GM12892 (cell line): ENCODE data around the gene NELL1.

Experiments
- DNase-seq: peaks from one replicate; pipeline ENCODE4 v3.0.0; 2011; ENCODE audit not compliant: insufficient read length
- FAIRE-seq: peaks from 2 replicates; lab custom pipeline; 2011; peaks lifted over from hg19 to GRCh38; lab: Jason Lieb, UNC
- POLR2A ChIP-seq: IDR thresholded peaks from 2 replicates; pipeline ENCODE4 v1.6.1; 2011; ENCODE audit warnings: low read depth, low read length, control low read depth
- POLR2AphosphoS5 ChIP-seq: IDR thresholded peaks from 2 replicates; pipeline ENCODE4 v1.6.1; 2011; ENCODE audit warnings: low read depth, low read length, control low read depth
- TAF1 ChIP-seq: IDR thresholded peaks from 2 replicates; pipeline ENCODE4 v1.6.1; 2011; ENCODE audit warnings: low read depth, mild to moderate bottlenecking, control low read depth, low read length, borderline replicate concordance

NELL1 gene

GRCh38 chr11:21396342-21397008, 727.1 kb downstream of the NELL1 start:
- no peak for DNase-seq
- FAIRE-seq, result no peak
- TF ChIP-seq POLR2AphosphoS5, result no peak
- TF ChIP-seq TAF1, result no peak
- no peak for TF ChIP-seq POLR2A

DNA sequence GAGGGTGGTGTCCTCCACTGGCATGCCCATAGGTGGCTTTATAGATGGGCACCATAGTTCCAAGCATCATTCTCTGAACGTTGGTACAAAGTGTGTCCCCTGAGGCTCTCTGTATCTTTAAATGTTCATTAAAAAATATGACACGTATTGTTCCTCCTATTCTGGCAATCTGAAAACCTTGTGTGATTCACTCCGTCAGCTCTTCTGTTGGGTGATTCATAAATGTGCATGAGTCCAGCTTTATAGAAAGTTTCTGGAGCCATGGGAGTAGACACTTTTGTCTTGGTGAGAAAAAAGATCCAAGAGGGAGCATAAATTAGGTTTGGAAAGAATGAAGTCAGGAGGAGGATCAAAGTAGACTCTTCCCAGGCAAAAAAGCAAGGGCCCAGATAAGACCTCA, 728.8 kb downstream of the NELL1 start:
- no peak for FAIRE-seq
- no peak for DNase-seq
- TF ChIP-seq POLR2A (no peak), POLR2AphosphoS5 (no peak), TAF1 (no peak)

- DNase-seq, result no peak
- FAIRE-seq, result no peak
- no peak for TF ChIP-seq TAF1
- TF ChIP-seq POLR2AphosphoS5, result no peak
- TF ChIP-seq POLR2A, result no peak
Observed at GRCh38 chr11:21401496-21401895, 732.1 kb downstream of the NELL1 start.

DNA sequence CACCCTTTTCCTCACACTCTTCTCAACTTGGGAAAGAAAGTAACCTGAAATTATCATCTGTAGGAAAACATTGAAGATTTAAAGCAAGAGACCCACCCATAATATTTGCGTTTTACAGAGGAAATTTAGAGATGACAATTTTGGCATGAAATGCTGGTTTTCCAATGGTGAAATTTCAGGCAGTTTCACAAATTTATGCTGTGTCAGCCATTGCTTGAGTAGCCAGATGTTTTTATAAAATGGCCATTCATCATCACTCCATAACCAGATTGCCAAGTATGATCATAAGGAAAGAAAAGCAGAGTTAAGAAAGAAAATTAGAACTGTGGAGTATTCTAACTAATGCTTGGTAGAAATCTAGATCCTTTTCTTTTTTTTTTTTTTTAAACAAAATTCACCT, 732.9 kb downstream of the NELL1 start:
- FAIRE-seq (no peak), DNase-seq (no peak)
- TF ChIP-seq TAF1 (no peak), POLR2A (no peak), POLR2AphosphoS5 (no peak)

GRCh38 chr11:21403069-21403468, 733.7 kb downstream of the NELL1 start:
- no peak for FAIRE-seq
- TF ChIP-seq POLR2AphosphoS5, result no peak
- no peak for TF ChIP-seq POLR2A
- no peak for TF ChIP-seq TAF1
- no peak for DNase-seq

DNA sequence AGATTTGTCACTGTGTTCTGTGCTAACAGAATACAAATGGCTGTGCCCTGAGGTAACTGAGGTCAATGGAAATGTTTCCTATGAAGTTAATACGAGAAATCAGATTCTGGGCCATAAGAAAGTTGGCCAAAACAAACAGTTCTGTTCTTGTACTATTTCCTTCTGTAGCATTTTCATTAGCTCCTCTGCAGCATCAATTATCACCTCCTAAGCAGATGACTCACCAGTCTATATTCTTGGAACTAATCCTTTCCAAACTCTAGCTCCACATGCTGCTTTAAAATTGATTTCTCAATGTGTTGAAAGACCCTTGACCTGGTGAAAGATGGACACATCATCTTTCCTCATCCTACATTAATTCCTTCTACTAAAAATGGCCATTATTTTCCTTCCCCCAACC, 736.0 kb downstream of the NELL1 start:
- TF ChIP-seq POLR2AphosphoS5, result no peak
- TF ChIP-seq TAF1, result no peak
- TF ChIP-seq POLR2A, result no peak
- no peak for FAIRE-seq
- DNase-seq, result no peak

- FAIRE-seq (no peak), DNase-seq (no peak)
- no peak for TF ChIP-seq POLR2AphosphoS5
- TF ChIP-seq TAF1, result no peak
- TF ChIP-seq POLR2A, result no peak
Observed at GRCh38 chr11:21410513-21410912, 741.1 kb downstream of the NELL1 start.

DNA sequence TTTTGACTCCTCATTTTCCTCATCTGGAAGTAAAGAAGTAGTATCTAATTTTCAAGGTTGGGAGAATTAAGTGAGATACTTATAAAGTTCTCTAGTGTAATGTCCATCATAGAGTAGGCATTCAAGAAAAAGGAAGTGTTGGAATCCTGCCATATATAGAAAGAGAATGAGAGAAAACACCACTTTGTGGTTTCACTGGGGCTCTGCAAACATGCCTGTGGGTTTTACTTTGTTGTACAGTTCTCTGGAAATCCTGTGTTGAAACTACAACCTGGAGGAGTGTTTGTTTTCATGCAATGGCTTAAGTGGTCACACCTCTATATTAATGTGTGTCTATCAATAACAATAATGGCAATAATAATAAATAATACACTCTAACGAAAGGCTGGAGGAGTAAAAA, 741.7 kb downstream of the NELL1 start:
- FAIRE-seq (no peak), DNase-seq (no peak)
- TF ChIP-seq POLR2AphosphoS5 (no peak), POLR2A (no peak), TAF1 (no peak)

- TF ChIP-seq POLR2A (no peak), TAF1 (no peak), POLR2AphosphoS5 (no peak)
- DNase-seq (no peak), FAIRE-seq (no peak)
Observed at GRCh38 chr11:21411597-21411996, 742.2 kb downstream of the NELL1 start.

GRCh38 chr11:21412652-21413383, 743.4 kb downstream of the NELL1 start:
- DNase-seq (no peak), FAIRE-seq (peak; percentile 5)
- TF ChIP-seq POLR2AphosphoS5 (no peak), POLR2A (no peak), TAF1 (no peak)

- FAIRE-seq (no peak), DNase-seq (no peak)
Observed at GRCh38 chr11:21414953-21415352, 745.6 kb downstream of the NELL1 start.

DNA sequence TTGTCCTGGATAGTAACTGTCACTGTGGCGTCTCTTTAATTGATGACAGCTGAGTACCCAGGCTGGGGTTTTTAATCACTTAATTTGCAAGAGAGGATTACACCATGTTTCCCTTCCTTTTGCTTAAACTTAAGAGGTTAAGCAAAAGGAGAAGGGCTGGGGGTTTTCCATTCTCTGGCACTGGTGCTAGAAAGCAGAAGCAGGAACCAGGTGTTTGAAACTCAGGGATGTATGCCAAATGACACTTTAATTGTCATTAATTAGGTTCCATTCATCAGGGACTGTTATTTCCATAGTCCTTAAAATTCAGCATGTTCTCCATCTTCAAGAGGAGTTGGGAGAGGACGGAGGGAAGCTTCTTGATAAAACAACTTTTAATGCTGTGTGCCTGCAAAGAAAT, 746.2 kb downstream of the NELL1 start:
- TF ChIP-seq POLR2AphosphoS5, result no peak
- no peak for TF ChIP-seq POLR2A
- TF ChIP-seq TAF1, result no peak
- DNase-seq (no peak), FAIRE-seq (no peak)

More at GRCh38 chr11:21414953-21415352, 745.6 kb downstream of the NELL1 start:
- TF ChIP-seq TAF1 (no peak), POLR2AphosphoS5 (no peak), POLR2A (no peak)
